CD4-positive, alpha-beta T cell treated with Interleukin-6 at 100 ng/mL for 8 hours (primary cell): Measurements from ENCODE around the gene RAMP1.
"Not testable (repeated sequence)": the region's sequence is repeated elsewhere in the genome, so short reads cannot be mapped to it uniquely, and the experiment has no call there.

Source experiments
- DNase-seq: peaks from one replicate; pipeline ENCODE4 v3.0.0-alpha.2; 2020; ENCODE audit warnings: mixed read lengths, low spot score

RAMP1 gene

DNA sequence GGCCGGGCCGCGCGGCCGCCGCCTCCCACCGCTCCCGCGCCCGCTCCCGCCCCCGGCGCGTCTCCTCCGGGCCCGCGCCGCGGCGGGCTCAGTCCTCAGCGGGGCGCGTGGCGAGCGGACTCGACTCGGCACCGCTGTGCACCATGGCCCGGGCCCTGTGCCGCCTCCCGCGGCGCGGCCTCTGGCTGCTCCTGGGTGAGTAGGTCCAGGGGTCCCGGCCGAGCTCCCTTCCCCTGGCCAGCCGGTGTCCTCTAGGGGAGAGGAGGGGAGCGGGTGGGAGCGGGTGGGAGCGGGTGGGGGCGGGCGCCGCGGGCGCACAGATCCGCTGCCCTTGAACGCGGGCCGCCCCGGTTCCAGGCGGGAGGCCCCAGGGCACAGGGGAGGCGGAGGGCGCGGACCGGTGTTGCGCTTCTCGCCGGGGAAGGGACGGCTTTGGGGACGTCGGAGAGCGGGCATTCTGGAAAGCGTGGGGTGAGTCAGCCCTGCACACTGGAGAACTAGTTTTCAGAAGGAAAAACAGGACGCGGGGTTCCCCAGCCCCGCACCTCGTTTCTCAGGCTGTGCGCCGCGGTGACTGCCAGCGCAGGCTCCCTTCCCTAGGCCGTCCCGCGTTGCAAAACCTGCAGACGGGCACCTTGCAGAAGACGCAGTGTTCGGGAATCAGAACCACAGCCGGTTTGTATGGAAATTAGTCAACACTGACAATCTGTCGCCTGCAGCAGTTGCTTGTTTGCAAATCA, at the start of gene RAMP1:
Gene RAMP1 (plus strand): TSS at position 91 of the 740 bp plus-strand sequence. CDS start 53 bp downstream, at position 144.
- DNase-seq = no peak

DNA sequence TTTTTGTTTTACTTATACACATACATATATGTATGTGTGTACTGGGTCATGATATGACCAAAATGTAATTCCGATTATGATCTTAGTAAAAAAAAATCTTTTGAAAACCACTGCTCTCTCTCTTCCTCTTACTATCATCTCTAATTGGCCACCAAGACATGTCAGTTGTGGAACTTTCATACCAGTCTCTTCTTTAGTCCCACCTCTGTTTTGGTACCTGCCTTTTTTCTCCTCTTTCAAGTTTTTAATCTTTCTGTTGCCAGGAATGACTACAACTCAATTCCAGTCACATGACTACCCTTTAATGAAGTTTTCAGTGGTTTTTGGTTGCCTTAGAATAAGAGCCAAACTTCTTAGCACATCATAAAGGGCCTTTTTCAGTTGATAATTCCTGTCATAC, 43.8 kb upstream of the RAMP1 start:
- no peak for DNase-seq

DNA sequence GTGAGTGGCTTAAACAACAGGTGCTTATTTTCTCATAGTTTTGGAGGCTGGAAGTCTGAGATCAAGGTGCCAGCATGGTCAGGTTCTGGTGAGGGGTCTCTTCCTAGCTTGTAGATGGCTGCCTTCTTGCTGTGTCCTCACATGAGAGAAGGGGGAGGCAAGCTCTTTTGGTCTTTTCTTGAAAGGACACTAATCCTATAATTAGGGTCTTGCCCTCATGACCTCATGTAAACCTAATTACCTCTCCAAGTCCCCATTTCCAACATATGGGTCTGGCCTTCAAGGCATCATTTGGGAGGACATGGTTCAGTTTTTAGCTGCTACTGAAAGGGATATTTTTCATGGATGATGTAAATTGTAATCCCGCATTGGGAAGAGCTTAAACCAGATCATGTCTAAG, 42.9 kb upstream of the RAMP1 start:
- DNase-seq = no peak

DNA sequence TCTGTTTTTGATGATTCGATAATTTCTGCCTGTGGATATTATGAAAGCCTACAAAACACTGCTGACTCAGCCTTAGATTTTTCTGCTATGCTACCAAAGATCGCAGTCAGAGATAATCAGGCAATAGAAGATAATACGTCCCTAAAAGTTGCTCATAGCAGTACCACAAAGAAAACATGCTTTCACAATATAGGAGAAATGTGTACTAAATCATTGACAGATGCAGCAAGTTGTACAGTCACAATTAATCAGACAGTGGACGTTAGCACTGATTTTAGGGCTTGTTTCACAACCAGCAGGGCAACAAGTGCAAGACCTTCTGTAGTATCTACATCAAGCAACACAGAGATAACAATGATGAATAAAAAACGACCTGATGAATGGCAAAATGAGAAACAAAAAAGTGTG, 41.4 kb upstream of the RAMP1 start:
- DNase-seq = no peak

DNA sequence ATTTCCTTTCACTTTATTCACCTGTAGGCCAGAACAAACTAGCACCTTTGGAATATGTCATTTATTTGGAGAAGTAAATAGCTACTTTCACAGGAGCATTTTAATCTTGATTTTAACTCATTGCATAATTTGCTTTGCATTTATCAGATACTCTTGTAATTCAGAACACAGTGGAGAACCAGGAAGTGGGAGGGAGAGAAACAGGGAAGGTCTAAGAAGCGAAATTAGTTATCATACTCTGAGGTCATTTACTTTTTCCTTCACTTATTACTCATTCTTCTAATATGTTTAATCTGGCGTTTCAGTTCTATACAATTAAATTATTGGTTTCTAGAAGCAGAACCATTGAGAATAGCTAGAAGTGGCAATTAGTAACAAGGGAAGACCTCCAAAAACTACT, 40.2 kb upstream of the RAMP1 start:
- no peak for DNase-seq

DNA sequence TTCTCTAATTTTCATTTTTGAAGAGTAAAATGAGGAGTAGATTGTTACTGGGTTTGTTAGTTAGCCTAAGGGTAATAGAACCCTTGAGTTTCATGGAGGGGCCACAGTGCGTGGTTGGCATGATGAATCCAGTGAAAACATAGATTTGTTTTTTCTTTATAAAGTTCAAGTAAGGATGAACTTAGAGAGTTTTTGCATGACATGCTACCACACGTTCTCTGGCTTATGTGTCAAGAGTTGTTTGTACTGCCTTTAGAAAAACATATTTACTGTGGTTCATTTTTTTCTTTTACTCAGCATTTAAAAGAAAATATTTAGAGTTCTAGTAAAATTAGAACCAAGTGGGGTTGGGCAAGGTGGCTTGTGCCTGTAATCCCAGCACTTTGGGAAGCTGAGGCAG, 39.0 kb upstream of the RAMP1 start:
- no peak for DNase-seq

DNA sequence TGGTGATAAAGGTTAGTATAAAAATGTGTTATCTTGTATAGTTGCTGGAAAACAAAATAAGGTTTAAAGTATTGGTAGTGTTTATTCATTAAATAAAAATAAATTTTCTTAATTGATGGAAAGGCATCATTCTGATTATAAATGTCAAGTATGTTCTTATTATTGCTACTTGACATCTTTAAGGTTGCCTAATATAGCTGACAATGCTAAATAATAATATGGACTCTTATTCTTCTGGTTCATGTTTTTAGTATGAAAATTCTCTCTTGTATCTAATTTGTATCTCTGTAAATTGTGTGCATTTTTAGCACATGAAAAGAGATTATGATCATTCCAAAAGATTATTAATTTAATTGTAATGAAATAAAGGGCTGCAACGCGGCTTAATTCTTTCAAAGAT, 35.9 kb upstream of the RAMP1 start:
- DNase-seq = no peak

DNA sequence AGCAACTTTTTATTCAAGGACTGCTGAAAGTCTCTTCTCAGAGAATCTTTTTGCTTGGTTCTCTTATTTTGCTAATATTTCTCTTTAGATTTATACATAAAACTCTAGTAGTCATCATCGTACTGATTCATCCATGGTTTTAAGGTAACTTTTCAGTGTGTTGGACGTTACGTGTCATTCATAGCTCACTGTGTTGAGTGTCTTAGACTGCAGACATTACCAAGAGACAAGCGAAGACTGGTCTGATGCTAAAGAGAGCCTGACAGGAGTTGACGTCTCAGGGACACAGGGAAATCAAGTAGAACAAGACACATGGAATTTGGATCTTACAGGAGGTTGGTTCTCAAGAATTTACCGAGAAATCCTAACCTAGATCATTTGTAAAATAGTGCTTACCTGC, 35.3 kb upstream of the RAMP1 start:
- no peak for DNase-seq

DNA sequence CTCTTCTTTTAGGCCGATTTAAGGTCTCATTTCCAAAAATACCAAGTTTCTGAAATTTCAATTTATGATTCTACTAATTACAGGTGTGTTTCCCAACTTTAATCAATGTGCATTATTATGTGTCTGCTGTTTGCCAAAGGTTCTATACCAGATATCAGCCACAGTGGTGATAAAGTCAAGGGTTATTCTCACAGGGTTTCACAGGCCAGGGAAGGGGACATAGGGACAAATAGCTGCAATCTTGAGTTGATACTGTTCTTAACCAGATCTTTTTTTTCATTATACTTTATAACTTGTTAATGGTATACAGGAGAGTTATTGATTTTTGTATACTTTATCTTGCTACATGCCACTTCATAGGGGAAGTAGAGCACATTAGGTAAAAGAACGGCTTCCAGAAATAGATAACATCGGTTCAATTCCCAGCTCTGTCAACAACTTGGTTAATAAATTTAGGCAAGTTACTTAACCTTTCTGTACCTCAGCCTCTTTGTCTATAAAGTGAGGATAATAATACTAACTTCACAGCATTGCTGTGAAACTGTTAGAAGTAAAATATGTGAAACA, 31.9 kb upstream of the RAMP1 start:
- no peak for DNase-seq

DNA sequence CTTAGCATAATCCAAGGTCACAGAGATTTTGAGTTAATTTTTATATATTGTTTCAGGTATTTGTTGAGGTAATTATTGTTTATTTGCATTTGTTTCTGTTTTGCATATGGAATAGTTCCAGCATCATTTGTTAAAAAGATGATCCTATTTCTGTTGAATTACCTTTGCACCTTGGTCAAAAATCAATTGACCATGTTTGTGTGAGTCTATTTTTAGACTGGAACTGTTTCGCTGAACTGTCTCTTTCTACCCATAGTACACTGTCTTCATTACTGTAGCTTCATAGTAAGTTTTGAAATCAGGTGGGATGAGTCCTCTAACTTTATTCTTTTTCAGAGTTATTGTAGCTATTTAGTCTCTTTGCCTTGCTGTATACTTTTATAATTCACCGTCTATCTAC, 28.9 kb upstream of the RAMP1 start:
- DNase-seq = no peak

DNA sequence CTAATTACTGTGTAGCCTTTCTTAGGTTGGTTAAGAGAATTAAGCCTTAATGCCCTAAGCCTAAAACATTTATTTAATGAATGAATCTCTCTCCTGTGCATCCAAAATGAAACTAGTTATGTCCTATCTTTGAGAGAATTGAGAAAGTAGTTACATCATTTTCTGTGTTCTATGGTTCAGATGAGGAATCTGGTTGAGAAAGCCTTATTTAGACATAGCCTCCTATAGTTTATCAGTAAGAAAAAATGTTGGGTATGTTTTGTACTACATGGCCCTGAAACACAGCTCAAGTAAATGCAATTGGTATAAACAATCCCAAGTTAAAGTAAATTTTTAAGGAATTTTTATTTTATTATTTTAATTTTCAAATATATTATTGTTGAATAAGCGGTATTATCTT, 25.9 kb upstream of the RAMP1 start:
- DNase-seq = no peak

DNA sequence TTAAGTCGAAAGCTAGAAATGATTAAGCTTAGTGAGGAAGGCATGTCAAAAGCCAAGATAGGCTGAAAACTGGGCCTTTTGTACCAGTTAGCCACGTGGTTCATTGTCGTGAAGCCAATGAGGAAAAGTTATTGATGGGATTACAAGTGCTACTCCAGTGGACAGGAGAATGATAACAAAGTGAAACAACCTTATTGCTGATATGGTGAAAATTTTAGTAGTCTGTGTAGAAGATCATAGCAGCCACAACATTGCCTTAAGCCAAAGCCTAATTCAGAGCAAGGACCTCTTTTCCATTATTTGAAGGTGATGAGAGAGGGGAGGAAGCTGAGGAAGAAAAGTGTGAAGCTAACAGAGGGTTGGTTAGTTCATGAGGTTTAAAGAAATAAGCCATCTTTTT, 24.1 kb upstream of the RAMP1 start:
- DNase-seq = no peak

DNA sequence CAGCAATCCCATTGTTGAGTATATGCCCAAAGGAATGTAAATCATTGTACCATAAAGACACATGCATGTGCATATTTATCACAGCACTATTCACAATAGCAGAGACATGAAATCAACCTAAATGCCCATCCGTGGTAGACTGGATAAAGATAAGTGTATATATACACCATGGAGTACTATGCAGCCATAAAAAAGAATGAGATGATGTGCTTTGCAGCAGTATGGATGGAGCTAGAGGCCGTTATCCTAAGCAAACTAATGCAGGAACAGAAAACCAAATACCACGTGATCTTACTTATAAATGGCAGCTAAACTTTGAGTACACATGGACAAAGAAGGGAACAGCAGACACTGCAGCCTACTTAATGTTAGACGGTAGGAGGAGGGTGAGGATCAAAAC, 18.4 kb upstream of the RAMP1 start:
- DNase-seq = no peak

DNA sequence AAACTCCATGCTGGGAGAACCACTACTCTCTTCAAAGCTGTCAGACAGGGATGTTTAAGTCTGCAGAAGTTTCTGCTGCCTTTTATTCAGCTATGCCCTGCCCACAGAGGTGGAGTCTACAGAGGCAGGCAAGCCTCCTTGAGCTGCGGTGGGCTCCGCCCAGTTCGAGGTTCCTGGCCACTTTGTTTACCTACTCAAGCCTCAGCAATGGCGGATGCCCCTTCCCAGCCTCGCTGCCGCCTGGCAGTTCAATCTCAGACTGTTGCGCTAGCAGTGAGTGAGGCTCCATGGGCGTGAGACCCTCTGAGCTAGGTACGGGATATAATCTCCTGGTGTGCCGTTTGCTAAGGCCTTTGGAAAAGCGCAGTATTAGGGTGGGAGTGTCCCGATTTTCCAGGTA, 10.5 kb upstream of the RAMP1 start:
- DNase-seq = not testable (repeated sequence)

DNA sequence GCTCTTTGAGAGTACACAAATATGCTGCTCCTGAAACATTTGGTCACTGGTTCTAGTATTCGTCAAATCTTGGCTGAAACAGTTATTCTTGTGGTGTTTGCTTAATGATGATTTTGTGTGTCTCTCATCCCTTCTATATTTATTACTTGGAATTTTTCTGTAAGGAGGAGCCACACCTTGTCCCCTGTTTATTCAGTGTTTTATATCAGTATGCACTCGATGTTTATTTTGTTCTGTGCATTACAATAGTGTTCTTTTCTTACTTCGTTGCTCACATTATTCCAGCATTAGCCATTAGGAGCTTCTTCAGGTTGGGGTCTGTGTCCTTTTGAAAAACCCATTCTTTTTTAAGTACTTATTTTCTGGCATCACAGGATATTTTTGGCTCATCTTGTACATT, 5.1 kb upstream of the RAMP1 start:
- no peak for DNase-seq

DNA sequence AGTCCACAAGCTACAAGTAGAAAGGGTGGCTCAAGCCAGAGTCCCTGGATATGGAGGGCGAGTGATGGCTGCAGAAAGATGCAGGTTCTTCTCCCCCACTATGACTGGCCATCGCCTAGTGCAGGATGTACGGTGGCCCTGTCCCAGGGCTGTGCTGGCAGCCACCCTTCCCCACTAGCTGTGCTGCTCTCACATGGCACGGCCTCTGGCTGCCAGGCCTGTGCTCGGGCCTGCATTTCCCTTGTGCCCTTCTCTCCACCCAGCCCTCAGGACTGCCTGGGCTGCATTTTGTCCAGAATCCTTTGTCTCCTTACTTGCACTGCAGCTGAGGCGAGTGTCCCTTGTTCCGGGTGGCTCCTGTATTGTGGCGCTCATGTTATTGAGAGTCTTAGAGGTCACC, 1.6 kb upstream of the RAMP1 start:
- no peak for DNase-seq

DNA sequence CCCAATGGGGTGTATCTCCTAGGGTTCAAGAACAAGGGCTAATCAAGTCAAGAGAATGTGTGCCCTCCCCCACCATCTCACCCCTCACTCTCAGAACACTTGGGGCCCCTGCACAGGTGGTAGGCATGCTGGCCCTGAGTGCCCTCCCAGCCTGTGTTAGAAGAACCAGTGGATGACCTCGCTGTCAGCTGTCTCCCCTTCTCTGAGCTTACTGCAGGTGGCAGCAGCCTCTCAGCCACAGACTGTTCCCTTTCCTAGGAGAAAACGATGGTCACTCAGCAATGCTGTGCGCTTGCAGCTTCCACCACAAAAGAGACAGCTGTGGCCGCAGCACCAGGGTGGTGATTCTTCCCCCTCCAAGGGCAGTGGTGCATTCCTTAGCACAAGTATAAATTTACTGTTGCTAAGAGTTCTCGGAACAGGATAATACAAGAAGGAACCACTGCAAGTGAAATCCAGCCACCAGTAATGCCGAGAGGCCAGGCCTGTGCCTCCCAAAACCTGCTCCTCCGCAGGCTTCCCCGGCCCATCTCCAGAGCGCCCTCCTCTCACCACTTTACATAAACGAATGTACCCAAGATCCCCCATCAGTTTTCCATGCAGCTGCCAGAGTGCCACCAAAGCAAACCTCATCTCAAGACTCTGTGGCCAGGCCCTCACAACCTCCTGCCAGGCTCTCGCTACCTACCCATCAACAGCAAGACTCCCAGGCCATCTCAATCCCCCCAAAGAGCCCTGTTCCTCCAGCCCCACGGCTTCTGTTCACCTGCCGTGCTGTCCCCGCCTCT, 935 bp upstream of the RAMP1 start:
- peak; percentile 46 for DNase-seq

DNA sequence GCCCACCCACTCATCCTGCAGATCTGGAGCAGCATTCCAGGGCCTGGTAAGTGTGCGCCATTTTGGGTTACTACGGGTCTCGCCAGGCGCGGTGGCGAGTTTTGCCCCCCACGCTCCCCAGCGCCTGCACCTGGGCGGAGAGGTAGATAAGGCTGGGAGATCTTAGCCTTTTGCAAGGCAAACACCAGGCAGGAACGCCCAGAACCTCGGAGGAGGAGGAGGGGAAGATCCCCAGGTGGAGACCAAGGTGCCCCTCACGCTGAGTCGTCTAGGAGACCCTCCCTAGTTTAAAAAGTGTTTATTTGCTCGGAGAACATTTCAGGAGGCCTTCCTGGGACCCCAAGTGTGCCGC, 365 bp upstream of the RAMP1 start:
- DNase-seq = no peak

DNA sequence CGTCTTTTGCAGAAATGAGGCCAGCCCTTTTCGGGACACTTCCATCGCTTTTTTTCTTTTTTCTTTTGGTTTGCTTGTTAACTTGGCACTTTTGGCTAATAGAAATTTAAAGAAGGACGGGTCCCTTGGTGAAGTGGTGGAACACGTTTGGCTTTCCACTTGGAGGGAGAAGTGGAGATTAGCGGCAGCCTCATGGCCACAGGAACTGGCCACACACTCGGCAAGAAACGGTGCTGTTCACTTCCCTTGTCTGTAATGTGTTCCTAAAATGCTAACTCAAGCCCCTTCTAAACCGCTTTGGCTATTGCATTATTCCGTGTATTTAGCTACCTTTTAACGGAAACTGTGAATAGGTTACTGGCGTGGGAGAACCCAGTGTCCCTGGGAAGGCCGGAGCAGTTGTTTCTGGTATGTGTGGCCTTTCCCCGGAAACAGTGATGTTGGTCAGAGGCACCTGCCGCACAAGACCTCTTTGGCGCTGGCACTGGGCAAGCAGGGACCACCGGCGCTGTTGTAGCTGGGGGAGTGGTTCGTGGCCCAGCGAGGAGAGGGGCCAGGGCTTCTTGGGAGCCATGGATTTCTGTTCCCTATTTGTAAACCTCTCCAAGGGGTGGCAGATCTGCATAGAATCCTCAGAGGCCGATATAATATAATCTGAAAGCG, 981 bp downstream of the RAMP1 start:
- DNase-seq = no peak

DNA sequence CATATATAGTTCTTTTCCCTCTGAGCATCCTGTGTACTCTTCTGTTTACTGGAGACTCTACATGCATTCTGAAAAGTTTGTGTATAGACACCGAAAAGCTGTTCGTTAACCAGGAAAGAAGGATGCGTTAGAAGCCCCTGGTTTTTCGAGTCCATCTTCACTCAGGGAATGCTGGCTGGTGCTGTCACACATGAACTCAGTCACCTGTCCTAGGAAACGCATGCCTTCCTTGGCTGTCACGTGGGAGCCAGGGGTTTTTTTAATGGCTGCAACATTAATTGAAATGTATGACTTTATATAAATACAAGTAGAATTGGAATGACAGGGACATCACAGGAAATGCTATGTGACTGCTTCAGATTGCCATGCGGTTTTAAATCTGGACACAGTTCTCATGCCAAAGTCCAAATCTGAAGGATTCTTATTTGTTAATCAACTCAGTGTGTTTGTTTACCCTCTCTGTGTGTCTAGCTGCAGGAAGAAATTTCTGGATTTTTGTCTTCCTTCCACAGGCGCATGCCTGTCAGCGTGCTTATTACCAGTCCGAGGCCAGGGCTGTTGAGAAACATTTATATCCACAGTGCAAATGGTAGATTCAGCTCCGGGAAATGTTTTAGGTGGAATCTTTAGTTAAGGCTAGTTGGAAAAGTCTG, 2.6 kb downstream of the RAMP1 start:
- no peak for DNase-seq

DNA sequence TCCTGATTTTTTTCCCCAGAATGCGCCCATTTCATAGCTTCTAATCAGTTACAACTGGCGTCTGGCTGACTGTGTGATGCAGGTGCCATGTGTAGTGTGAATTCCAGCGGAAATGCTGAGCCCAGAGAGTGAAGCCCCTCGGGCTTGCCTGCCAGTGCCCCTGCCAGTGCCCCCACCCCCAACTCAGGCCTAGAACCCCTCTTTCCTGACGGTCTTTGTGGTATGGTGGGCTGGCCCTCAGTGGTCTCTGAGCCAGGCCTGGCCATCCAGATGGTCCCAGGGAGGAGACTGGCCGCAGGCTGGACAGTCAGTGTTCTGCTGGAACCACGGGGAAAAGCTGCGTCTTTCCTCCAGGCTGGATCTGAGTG, 3.1 kb downstream of the RAMP1 start:
- DNase-seq = no peak

DNA sequence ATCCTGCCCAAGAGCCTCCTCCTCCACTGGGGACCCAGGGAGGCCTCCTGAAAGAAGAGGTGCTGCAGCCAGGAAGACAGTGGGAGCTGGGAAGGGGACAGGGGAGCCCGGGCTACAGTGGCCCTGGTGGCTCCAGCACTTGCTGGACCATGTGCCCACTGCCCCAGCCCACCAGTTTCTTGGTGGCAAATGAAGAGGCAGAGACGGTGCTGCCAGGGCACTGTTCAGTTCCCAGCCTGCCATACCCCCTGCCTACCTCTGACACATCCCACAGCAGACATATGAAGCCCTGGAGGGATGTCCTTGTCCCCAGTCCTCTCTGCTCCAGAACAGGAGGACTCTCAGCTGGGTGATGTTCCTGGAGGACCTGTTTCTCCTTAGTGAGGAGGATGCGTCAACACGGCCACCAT, 3.7 kb downstream of the RAMP1 start:
- DNase-seq = no peak
